PC-9 (cell line): ENCODE results near the gene NUP188.

Source experiments
- EZH2 ChIP-seq: fragments of 200-600 bp; sonication (generic); IDR thresholded peaks from 2 replicates; pipeline ENCODE4 v1.8.0; 2017; ENCODE audit warnings: antibody characterized with exemption, low read depth
- TF ChIP-seq, protein P1 (sequence below): fragments of 200-600 bp; sonication (generic); conservative IDR thresholded peaks from 2 replicates; pipeline ENCODE4 v1.6.1; 2017; ENCODE audit warnings: mixed run types, antibody characterized with exemption, mild to moderate bottlenecking, moderate library complexity

- TF ChIP-seq, protein P1, sequence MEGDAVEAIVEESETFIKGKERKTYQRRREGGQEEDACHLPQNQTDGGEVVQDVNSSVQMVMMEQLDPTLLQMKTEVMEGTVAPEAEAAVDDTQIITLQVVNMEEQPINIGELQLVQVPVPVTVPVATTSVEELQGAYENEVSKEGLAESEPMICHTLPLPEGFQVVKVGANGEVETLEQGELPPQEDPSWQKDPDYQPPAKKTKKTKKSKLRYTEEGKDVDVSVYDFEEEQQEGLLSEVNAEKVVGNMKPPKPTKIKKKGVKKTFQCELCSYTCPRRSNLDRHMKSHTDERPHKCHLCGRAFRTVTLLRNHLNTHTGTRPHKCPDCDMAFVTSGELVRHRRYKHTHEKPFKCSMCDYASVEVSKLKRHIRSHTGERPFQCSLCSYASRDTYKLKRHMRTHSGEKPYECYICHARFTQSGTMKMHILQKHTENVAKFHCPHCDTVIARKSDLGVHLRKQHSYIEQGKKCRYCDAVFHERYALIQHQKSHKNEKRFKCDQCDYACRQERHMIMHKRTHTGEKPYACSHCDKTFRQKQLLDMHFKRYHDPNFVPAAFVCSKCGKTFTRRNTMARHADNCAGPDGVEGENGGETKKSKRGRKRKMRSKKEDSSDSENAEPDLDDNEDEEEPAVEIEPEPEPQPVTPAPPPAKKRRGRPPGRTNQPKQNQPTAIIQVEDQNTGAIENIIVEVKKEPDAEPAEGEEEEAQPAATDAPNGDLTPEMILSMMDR: no peak
- no peak for TF ChIP-seq EZH2
Observed at GRCh38 chr9:128916204-128916603, 31.3 kb upstream of the NUP188 start.
